ENCODE results near the gene LRRC8A.

DNA sequence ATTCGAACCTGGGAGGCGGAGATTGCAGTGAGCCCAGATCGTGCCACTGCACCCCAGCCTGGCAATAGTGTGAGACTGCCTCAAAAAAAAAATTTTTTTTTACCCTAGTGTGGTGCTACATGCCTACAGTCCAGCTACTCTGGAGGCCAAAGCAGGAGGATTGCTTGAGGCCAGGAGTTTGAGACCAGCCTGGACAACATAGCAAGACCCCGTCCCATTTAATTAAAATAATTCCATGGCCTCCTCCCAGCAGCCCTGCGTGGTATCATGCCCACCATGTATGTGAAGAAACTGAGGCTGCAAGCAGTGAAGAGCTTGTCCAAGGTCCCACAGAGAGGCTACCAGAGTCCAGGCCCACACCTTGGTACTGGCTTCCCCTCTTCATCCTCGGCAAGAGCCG lies 19.4 kb downstream of the LRRC8A start:
- no peak for TF ChIP-seq CTCF (IDR thresholded peaks at IDR 0.05; ENCODE audit: low read depth, low read length)
- no peak for TF ChIP-seq EZH2phosphoT487 (IDR thresholded peaks at IDR 0.05; ENCODE audit: low read depth)

All from OCI-LY3 (cell line).